ENCODE measurements around the gene WAS. TPM values are rescaled to one million over a fixed set of nuclear protein-coding genes. Genes with fewer than 3 reads are reported as not detected.
A peak's percentile ranks its signal among the peaks of the same experiment; 100 is the strongest.

WAS gene
- total RNA-seq, 1 donor = 0.09 TPM

GRCh38 chrX:48696909-48697727 lies 13.5 kb downstream of the WAS start:
- H3K4me3 ChIP-seq (ENCODE audit: low read depth, low read length) = peak overlapping the region; percentile 68
- peak; percentile 16 for DNase-seq (ENCODE audit: low read depth)
- TF ChIP-seq CTCF (IDR thresholded peaks at IDR 0.05; ENCODE audit: insufficient read depth, low read length) = no peak

- DNase-seq (ENCODE audit: low read depth) = no peak
- no peak for TF ChIP-seq CTCF (IDR thresholded peaks at IDR 0.05; ENCODE audit: insufficient read depth, low read length)
- no peak overlapping the region for H3K4me3 ChIP-seq (ENCODE audit: low read depth, low read length)
These were observed 14.7 kb downstream of the WAS start for GRCh38 chrX:48698306-48698705.

GRCh38 chrX:48700246-48700645 lies 16.6 kb downstream of the WAS start:
- H3K4me3 ChIP-seq (ENCODE audit: low read depth, low read length) = no peak overlapping the region
- no peak for DNase-seq (ENCODE audit: low read depth)
- TF ChIP-seq CTCF (IDR thresholded peaks at IDR 0.05; ENCODE audit: insufficient read depth, low read length) = no peak

- no peak overlapping the region for H3K4me3 ChIP-seq (ENCODE audit: low read depth, low read length)
- peak; percentile 69 for DNase-seq (ENCODE audit: low read depth)
- no peak for TF ChIP-seq CTCF (IDR thresholded peaks at IDR 0.05; ENCODE audit: insufficient read depth, low read length)
These were observed 17.5 kb downstream of the WAS start for GRCh38 chrX:48700951-48701653.

GRCh38 chrX:48702032-48702431 lies 18.4 kb downstream of the WAS start:
- no peak overlapping the region for H3K4me3 ChIP-seq (ENCODE audit: low read depth, low read length)
- no peak for TF ChIP-seq CTCF (IDR thresholded peaks at IDR 0.05; ENCODE audit: insufficient read depth, low read length)
- no peak for DNase-seq (ENCODE audit: low read depth)

GRCh38 chrX:48702716-48703115 lies 19.1 kb downstream of the WAS start:
- no peak for DNase-seq (ENCODE audit: low read depth)
- no peak for TF ChIP-seq CTCF (IDR thresholded peaks at IDR 0.05; ENCODE audit: insufficient read depth, low read length)
- H3K4me3 ChIP-seq (ENCODE audit: low read depth, low read length) = no peak overlapping the region
